IPS DF 19.7 (cell line): Measurements from ENCODE around the gene DHX58.
"Not testable (repeated sequence)": the region's sequence is repeated elsewhere in the genome, so short reads cannot be mapped to it uniquely, and the experiment has no call there.

Source experiments
- DNase-seq: peaks from one replicate; pipeline ENCODE4 v3.0.0-alpha.2; 2013; ENCODE audit warnings: low read depth, low spot score

The DHX58 gene

DNA sequence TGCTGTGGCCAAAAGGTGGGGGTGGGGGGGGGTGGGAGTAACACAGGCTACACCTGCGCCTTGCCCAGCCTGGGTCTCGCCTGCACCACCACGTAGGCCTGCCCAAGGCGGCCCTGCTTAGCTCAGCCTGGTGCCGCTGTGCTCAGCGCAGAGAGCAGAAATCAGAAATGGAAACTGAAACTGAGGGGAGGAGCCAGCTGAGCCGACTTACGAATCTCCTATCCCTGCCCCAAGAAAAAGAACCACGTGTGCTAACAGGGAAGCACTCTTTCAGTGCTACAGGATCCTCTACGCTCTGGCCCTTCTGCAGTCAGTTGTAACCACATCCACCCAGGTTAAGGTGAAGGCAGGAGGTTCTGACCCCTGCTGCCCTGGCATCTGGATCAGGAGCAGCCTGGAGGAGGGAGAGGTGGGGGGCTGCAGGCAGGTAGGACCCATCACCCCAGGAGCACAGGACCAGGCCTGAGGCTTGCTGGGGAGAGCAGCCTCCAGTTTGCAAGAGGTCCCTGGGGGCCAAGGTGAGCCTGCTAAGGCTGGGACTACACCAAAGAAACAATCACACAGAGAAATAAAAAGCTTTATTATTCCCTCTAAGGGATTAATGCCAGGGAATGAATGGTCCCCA lies at the start of gene DHX58:
Gene DHX58 (minus strand): TSS at position 163 of the 625 bp plus-strand sequence. CDS start 822 bp downstream, outside the sequence.
- DNase-seq, result no peak

GRCh38 chr17:42160531-42160910 lies 48.0 kb upstream of the DHX58 start:
- no peak for DNase-seq

GRCh38 chr17:42159796-42160530 lies 47.4 kb upstream of the DHX58 start:
- DNase-seq, result no peak

DNA sequence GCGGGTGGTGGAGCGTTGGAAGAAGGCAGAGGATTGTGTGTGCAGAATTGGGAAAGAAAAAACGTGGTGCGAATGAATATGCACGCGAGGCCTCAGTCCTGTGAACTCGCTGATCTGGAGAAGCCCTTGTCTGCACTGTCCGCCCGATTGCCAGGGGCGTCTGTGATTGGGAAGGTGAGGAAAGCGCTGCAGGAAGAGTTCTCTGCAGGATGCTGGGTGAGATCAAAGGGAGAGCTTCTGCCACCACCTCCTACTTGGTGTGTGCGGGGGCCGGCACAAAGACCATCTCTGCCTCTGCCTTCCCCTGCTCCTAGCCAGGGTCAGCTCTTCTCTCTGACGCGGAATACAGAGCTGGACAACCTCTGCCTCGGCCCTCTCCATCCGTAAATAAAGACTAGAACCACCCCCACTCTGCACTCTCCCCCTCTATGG lies 43.1 kb upstream of the DHX58 start:
- no peak for DNase-seq

- DNase-seq, result no peak
These were observed 41.6 kb upstream of the DHX58 start for GRCh38 chr17:42153919-42154742.

DNA sequence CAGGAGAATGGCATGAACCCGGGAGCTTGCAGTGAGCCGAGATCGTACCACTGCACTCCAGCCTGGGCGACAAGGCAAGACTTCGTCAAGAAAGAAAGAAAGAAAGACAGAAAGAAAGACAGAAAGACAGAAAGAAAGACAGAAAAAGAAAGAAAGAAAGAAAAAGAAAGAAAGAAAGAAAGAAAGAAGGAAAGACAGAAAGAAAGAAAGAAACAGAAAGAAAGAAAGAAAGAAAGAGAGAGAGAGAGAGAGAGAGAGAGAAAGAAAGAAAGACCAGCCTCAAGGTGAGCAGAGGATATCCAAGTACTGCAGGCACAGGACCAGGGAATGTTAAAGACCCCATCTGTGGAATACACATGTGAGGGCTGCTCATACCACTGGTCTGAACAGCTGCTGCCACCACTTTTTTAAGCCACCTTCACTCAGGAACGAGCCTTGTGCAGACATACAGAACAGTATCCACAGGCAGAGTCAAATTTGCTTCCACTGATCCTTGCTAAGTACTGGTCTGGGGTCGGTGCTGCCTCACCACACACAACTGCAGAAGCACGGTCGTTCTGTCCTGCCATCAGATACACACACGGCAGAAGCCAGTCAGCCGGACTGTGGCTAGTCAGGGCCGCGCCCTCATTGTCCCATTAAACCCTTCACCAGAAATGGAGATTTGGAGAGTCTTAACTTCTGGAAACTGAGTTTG lies 34.5 kb upstream of the DHX58 start:
- no peak for DNase-seq

DNA sequence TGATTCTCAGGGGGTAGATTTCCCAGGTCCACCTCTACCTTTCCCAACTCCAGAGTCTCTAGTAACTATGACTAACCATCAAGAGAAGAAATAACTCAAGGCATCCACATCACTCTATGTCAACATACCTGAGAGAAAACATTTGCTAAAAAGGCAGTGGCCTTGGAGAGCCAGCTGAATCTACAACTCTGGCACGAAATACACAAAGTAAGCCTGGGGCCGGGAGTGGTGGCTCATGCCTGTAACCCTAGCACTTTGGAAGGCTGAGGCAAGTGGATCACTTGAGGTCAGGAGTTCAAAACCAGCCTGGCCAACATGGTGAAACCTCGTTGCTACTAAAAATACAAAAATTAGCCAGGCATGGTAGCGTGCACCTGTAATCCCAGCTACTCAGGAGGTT lies 30.6 kb upstream of the DHX58 start:
- not testable (repeated sequence) for DNase-seq

- no peak for DNase-seq
These were observed 29.9 kb upstream of the DHX58 start for GRCh38 chr17:42142371-42142896.

DNA sequence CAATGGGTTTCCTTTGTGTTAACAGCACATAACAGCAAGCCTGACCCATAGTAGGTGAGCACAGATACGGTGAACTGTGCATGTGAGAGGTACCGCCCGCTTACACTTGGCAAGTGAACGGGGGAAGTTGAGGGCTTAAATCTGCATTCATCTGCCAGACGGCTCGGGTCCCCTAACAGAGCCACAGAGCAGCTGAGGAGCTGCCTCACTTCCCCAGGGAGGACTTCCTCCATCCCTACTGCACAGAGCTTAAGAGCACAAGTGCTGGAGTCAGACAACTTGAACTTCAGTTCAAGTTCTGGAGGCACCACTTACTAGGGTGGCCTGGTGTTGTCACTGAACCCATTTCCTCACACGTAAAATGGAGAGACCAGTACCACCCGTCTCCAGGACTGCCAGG lies 28.9 kb upstream of the DHX58 start:
- no peak for DNase-seq

GRCh38 chr17:42140690-42141089 lies 28.2 kb upstream of the DHX58 start:
- DNase-seq, result not testable (repeated sequence)

GRCh38 chr17:42138749-42139492 lies 26.4 kb upstream of the DHX58 start:
- no peak for DNase-seq

DNA sequence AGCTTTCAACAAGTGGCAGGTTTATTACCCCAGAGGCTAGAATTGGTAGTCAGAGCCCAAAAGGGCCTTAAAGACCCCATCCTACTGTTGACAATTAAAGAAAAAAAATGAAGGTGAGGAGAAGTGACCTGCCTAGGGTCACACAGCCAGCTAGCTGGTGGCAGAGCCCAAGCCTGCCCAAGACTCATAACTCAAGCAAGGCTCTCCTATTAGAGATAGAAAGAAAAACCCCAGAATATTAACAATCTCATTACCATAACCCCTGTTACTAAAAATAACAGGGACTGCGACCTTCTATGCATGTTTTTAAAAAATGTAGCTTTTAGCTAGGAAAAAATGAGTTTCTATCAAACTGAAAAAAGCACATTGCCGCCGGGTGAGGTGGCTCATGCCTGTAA lies 24.1 kb upstream of the DHX58 start:
- no peak for DNase-seq

DNA sequence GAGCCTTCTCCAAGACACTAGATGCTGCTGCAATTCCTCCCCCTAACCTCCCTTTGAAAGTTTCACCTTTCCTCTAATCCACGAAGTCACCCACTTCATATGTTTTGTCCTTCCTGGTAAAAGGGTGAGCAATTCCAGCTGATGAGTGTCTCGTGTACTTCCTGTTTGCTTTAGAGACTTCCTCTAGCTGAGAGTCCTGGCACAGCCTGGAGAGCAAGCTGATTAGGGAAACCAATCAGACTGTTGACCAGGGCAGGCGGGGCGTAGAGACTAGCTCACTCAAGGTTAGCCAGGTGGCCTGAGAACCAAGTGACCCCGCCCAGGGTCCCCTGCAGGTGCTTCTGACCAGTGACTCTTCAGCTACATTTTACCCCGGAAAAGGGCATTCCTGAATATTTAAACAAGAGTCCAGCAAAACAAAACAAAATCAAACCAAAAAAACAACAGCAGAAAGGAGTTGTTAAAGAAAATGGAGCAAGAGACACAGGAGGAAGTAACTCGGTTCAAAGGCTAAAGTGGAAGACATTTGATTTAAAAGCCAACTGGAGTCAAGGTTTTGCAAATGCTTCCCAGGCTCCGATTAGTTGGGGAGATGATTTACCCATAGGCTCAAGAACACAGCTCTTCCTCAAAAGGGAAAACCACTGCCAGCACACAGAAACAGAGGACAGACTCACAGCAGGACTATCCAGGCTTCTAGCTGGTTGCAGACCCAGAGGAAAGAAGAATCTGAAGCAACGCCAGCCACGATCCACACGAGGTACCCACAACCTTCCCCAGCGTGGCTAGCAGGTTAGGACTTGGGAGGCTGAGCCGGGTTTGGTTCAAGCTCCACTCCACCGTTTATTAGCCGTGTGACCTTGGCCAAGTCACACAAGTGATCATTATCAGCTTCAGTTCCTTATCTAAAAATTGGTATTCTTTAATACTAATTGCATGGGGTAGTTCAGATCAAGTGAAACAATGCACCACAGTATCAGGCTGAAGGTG lies 23.4 kb upstream of the DHX58 start:
- no peak for DNase-seq

DNA sequence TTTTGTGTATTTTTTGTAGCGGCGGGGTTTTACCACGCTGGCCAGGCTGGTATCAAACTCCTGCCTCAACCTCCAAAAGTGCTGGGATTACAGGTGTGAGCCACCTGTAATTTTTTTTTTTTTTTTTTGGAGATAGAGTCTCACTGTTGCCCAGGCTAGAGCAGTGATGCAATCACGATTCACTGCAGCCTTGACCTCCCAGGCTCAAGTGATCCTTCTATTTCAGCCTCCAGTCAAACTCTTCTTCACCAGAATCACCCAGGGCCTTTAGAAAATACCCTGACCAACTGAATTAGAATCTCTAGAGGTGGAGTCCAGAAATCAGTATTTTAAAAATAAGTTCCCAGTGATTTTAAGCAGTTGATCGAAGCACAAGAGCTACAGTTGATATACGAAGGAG lies 22.6 kb upstream of the DHX58 start:
- no peak for DNase-seq

GRCh38 chr17:42133461-42134041 lies 21.0 kb upstream of the DHX58 start:
- no peak for DNase-seq

DNA sequence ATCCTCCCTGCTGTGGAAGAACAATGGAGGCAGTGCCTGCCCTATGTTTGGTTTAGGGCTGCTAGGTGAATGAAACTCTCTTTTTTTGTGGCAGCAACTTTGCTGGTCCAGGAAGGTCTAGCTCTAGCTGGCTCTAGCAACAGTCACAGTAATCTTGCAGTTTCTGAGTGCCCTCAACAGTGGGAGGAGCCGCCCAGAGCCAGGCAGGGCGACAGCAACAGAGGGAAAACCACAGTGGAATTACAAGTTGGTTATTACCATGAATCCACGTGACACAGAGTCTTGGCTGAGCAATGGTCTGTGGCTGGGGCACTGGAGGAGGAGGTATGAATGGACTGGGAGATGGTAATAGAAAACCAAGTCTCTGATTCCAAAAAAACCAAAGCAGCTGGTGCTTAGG lies 20.4 kb upstream of the DHX58 start:
- no peak for DNase-seq

GRCh38 chr17:42131981-42132432 lies 19.5 kb upstream of the DHX58 start:
- no peak for DNase-seq

- DNase-seq, result no peak
These were observed 18.7 kb upstream of the DHX58 start for GRCh38 chr17:42131232-42131631.

- no peak for DNase-seq
These were observed 17.9 kb upstream of the DHX58 start for GRCh38 chr17:42130310-42130936.
